ENCODE data around the gene TMEM52.

DNA sequence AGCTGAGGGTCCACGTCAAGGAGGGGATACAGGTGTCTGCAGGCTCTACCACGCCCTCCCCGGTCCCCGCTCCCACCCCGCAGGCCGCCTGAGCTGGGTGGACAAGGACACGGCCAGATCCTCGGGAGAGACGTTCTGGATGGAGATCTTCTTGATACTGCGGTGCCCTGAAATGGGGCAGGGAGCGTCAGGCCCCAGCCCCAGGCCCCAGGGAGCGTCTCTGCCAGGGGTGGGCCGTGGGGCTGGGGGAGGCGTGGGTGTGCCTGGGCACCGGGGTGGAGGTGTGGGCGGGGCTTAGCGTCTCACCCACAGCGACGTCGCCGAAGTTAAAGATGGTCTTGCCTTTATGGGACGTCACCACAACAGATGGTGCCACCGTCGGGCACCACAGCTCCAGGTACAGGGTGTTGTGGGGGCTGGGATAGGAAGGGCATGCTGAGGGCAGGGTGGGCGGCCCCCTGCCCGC is 7.3 kb upstream of the TMEM52 start:
- TF ChIP-seq RFX5 (IDR thresholded peaks at IDR 0.05; ENCODE audit: borderline replicate concordance, low read depth, low read length) (no peak), POLR2A (IDR thresholded peaks at IDR 0.05; ENCODE audit: control extremely low read depth in 1 of 2, low read depth in 2 of 2, low read length in 2 of 2) (no peak), ATF3 (IDR thresholded peaks at IDR 0.05; ENCODE audit: insufficient read depth, low read depth, low read length) (no peak), POU5F1 (IDR thresholded peaks at IDR 0.05; ENCODE audit: low read depth, low read length) (no peak), EZH2 (IDR thresholded peaks at IDR 0.05; ENCODE audit: low read depth, low read length, severe bottlenecking) (no peak), HDAC2 (IDR thresholded peaks at IDR 0.05; ENCODE audit: borderline replicate concordance in 1 of 2, low read depth in 2 of 2, low read length in 2 of 2) (no peak), RNF2 (IDR thresholded peaks at IDR 0.05; ENCODE audit: borderline replicate concordance, low read depth, low read length, missing control alignments, poor library complexity, severe bottlenecking) (no peak), MAX (IDR thresholded peaks at IDR 0.05) (no peak)
- TF ChIP-seq, protein P1, sequence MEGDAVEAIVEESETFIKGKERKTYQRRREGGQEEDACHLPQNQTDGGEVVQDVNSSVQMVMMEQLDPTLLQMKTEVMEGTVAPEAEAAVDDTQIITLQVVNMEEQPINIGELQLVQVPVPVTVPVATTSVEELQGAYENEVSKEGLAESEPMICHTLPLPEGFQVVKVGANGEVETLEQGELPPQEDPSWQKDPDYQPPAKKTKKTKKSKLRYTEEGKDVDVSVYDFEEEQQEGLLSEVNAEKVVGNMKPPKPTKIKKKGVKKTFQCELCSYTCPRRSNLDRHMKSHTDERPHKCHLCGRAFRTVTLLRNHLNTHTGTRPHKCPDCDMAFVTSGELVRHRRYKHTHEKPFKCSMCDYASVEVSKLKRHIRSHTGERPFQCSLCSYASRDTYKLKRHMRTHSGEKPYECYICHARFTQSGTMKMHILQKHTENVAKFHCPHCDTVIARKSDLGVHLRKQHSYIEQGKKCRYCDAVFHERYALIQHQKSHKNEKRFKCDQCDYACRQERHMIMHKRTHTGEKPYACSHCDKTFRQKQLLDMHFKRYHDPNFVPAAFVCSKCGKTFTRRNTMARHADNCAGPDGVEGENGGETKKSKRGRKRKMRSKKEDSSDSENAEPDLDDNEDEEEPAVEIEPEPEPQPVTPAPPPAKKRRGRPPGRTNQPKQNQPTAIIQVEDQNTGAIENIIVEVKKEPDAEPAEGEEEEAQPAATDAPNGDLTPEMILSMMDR (IDR thresholded peaks at IDR 0.05; ENCODE audit: control extremely low read depth in 1 of 3, insufficient read depth in 1 of 3, low read depth in 1 of 3, low read length in 3 of 3), result no peak

Data from H1 (cell line).